ENCODE data around the gene SAP30BP. TPM values are rescaled to one million over a fixed set of nuclear protein-coding genes. Genes with fewer than 3 reads are reported as not detected.

Gene SAP30BP
- total RNA-seq, 1 experiment from 2014 or later, result 149 TPM

GRCh38 chr17:75634376-75634740 is 32.8 kb upstream of the SAP30BP start:
- Histone ChIP-seq H3K4me1 (ENCODE audit: control insufficient read depth in 1 of 2, insufficient read depth in 2 of 2, low read length in 2 of 2) (peaks cover 17 to 26% of the 10 kb centered on the region in 2 experiments), H3K4me3 (replicated peaks in 1 of 2; ENCODE audit: low read depth in 1 of 2, low read length in 2 of 2) (no peak overlapping the region), H3K4me2 (ENCODE audit: low read length) (peak overlapping the region; percentile 60), H2AFZ (ENCODE audit: low read depth, low read length, poor library complexity, severe bottlenecking) (no peak overlapping the region), H3K9me3 (ENCODE audit: control insufficient read depth in 1 of 2, insufficient read depth in 1 of 2, low read depth in 1 of 2, low read length in 2 of 2) (no peaks in the 10 kb centered on the region), H3K9me2 (ENCODE audit: insufficient read depth) (no peaks in the 10 kb centered on the region), H3K36me3 (ENCODE audit: control insufficient read depth in 1 of 2, insufficient read depth in 2 of 2, low read length in 2 of 2) (0 out of 4 replicates have a peak, but pooled peaks cover 0 to 2% of the 10 kb centered on the region in 2 experiments), H3K27me3 (ENCODE audit: insufficient read depth, low read length) (no peaks in the 10 kb centered on the region), H3K27ac (ENCODE audit: low read depth, low read length) (no peak overlapping the region; the same call in 1 of the 2 replicates), H3K79me2 (ENCODE audit: insufficient read depth, low read length) (no peaks in the 10 kb centered on the region), H3K9ac (ENCODE audit: low read length) (no peak overlapping the region), H4K20me1 (ENCODE audit: insufficient read depth) (no peaks in the 10 kb centered on the region)
- DNase-seq (ENCODE audit: low read depth, low spot score) (no peak), ATAC-seq (no peak)
- ChIA-PET CTCF (interaction anchor here (0.8 to 2.8 kb wide), 24 partner anchors 8 to 210 kb away, joined by 3 to 169 read pairs (median 14); partner anchors contain the start of genes GALK1, RECQL5 and SAP30BP), POLR2A (interaction anchor here (1.2 to 2.4 kb wide), 3 partner anchors 8 to 146 kb away, joined by 5 to 17 read pairs (median 5); a partner anchor contains a TSS), RAD21 (ENCODE audit: low non-redundant PET in 1 of 2, low total read pairs in 2 of 2, uncharacterized antibody in 2 of 2, unreplicated experiment in 2 of 2) (interaction anchor here (1.2 to 2.8 kb wide), 4 partner anchors 19 to 115 kb away, joined by 3 to 18 read pairs (median 11); no protein-coding TSS in a partner anchor)
- TF ChIP-seq SP1 (IDR thresholded peaks at IDR 0.05; ENCODE audit: low read depth) (no peak), POLR2A (IDR thresholded peaks at IDR 0.05; ENCODE audit: borderline replicate concordance, extremely low read depth, insufficient read depth, insufficient read length) (no peak), MAX (IDR thresholded peaks at IDR 0.05) (no peak)
- TF ChIP-seq, protein P1, sequence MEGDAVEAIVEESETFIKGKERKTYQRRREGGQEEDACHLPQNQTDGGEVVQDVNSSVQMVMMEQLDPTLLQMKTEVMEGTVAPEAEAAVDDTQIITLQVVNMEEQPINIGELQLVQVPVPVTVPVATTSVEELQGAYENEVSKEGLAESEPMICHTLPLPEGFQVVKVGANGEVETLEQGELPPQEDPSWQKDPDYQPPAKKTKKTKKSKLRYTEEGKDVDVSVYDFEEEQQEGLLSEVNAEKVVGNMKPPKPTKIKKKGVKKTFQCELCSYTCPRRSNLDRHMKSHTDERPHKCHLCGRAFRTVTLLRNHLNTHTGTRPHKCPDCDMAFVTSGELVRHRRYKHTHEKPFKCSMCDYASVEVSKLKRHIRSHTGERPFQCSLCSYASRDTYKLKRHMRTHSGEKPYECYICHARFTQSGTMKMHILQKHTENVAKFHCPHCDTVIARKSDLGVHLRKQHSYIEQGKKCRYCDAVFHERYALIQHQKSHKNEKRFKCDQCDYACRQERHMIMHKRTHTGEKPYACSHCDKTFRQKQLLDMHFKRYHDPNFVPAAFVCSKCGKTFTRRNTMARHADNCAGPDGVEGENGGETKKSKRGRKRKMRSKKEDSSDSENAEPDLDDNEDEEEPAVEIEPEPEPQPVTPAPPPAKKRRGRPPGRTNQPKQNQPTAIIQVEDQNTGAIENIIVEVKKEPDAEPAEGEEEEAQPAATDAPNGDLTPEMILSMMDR (IDR thresholded peaks at IDR 0.05 in 2 of 3, conservative IDR thresholded peaks at IDR 0.05 in 1 of 3; ENCODE audit: borderline replicate concordance in 1 of 3, insufficient read depth in 1 of 3, low read depth in 2 of 3, low read length in 2 of 3), result no peak
- TF ChIP-seq, protein P2, sequence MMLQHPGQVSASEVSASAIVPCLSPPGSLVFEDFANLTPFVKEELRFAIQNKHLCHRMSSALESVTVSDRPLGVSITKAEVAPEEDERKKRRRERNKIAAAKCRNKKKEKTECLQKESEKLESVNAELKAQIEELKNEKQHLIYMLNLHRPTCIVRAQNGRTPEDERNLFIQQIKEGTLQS (IDR thresholded peaks at IDR 0.05), result no peak
- no TSS peak for BruUV-seq (replicated peaks)
- intact Hi-C loops (cut with micrococcal nuclease), result loop anchor here (5.0 kb wide), 1 partner anchor 117 kb away; the partner anchor contains the start of genes CASKIN2 and TSEN54
